ENCODE data around the gene RAD51AP2. TPM values are rescaled to one million over a fixed set of nuclear protein-coding genes. Genes with fewer than 3 reads are reported as not detected.
"Not testable (repeated sequence)": the region's sequence is repeated elsewhere in the genome, so short reads cannot be mapped to it uniquely, and the experiment has no call there.

The RAD51AP2 gene
- not detected in 2 replicates for total RNA-seq (2014; rRNA removed; shearing (Covaris generic))

DNA sequence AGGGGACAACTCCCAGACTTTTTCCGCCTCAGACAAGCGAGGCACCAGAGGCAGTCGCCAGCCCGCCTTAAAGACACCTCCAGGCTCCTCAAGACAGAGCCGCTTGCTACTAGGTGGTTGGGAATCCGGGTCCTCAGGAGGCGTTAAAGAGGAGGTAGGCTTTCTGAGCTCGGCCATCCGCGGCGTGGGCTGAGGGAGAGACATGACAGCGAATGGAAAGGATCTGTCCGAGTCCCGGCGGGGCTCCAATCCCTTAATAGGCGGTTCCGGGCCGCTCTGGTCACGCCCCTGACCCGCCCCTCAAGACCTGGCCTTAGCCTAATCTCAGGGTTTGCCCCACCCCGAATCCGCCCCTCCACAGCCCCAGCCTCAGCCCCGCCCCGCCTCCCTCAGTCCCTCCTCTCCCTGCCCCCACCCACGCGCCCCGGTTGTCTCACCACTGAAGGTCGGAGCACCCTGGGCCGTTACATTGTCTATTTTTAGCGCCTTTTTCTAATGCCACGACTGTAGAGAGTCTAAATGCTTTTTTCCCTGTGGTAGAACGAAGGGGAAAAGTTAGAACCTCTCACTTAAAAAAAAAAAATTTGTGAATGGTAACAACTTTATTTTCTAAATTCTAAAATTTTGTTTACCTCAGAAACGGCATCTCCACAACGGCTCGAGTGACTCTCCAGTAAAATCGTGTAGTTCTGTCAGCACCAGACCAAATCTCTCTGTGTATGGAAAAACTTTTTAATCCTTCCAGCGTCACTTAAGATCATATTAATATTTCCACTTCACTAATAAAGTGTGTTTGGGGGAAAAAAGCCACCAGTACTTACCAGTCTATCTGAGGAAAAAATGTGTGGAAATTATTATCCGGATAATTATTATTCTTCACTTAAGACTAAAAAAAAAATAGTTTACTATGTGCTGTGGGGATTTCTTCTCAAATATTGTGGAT lies at the start of gene RAD51AP2:
Gene RAD51AP2, minus strand, starts transcription at position 229 of the 943 bp plus-strand sequence. Its CDS starts 25 bp downstream, at position 204.
- in situ Hi-C loops (cut with HindIII; ENCODE audit: low sequenced_read_pairs) = no loop called here
- DNase-seq (ENCODE audit: low spot score) = peak; percentile 99

DNA sequence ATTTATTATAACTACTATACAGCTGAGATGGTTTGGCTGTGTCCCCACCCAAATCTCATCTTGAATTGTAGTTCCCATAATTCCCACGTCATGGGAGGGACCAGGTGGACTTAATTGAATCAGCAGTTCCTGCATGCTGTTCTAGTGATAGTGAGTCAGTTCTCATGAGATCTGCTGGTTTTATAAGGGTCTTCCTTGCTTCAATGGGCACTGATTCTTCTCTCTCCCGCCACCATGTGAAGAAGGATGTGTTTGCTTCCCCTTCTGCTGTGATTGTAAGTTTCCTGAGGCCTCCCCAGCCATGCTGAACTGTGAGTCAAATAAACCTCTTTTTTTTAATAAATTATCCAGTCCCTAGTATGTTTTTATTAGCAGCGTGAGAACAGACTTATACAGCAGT lies 47.5 kb upstream of the RAD51AP2 start:
- in situ Hi-C loops (cut with HindIII; ENCODE audit: low sequenced_read_pairs); DNase-seq (ENCODE audit: low spot score): not testable (repeated sequence)

DNA sequence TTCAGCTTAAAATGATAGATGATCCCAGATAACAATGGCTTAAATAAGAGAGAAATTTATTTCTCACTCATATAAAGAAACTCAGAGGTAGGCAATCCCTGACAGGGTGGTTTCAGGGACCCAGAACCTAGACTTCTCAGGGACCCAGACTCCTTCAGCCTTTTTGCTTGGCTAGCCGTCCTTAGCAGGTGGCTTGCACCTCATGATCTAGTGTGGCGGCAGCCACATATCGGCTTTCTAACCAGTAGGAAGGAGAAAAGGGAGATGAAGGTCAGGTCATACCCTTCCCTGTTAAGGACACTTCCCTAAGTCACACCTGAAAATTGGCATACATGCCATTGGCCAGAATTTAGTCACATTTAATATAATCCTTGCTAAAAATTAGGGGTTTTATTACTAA lies 40.6 kb upstream of the RAD51AP2 start:
- DNase-seq (ENCODE audit: low spot score) = no peak
- in situ Hi-C loops (cut with HindIII; ENCODE audit: low sequenced_read_pairs) = no loop called here

DNA sequence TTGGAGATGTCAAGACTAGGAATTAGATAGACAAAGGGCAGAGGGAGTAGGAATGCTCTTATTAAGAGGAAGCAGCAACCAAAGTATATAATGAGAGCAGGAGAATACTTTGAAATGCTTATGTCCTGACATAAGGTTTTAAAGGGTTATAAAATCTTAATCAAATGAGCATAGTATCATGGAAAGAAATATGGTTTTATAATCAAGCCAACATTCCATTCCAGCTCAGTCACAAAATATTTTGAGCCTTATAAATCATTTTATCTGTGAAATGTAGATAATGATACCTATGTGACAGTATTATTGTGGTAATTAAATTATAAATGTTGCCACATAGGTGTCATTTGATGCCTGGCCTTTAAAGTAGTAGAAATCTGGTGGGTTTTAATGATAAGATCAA lies 39.8 kb upstream of the RAD51AP2 start:
- in situ Hi-C loops (cut with HindIII; ENCODE audit: low sequenced_read_pairs) = no loop called here
- no peak for DNase-seq (ENCODE audit: low spot score)

DNA sequence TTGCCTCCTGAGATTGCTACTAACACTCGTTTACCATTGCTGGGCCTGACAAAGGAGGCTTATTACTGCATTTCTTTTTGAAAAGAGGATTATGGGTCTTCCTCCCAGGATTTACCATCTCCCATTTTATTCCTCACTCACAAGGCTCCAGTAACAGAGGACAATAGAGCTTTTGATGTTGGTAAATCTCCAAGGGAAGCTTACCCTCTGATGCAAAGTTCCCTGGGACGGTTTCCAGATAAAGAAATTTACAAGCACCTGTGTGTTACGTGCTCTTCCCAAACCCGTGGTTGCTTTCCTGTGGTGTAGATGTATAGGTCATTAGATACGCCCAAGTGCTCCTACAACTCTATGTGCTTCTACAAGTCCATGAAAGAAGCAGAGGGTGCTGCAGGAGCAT lies 39.4 kb upstream of the RAD51AP2 start:
- in situ Hi-C loops (cut with HindIII; ENCODE audit: low sequenced_read_pairs) = no loop called here
- no peak for DNase-seq (ENCODE audit: low spot score)

DNA sequence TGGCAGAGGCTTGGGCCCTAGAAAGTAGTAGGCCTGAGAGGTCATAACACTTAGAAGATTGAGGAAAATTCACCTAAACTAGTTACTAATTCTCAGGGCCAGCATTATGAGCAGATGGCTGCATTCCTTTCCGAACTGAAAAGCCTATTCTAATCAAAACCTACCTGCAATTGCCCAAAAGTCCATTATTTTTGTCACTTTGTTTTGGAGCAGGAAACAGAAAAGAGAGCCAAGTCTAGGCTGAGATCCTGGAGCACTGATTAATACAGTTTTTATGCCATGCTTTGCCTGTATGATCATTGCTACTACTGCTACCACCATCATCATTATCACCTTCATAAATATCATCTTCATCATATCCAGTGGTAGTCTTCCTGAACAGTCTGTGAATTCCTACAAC lies 36.9 kb upstream of the RAD51AP2 start:
- in situ Hi-C loops (cut with HindIII; ENCODE audit: low sequenced_read_pairs) = no loop called here
- DNase-seq (ENCODE audit: low spot score) = no peak

DNA sequence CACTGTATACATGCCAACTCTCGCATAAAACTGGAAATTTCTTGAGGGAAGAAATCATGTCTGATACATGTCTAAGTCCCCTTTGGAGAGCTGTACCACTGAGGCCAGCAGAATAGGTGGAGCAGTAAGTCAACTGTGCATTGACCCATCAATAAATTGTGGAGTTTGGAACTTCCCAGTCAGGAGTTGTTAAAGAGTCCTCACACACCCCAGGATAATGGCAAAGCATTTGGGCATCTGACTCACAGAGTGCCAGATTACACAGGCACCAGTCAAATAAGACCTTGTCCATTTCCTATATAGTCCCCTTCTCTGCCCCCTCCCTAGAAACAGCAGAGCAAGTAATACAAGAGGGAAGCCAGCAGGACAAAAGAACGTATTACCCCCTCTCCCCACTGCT lies 32.7 kb upstream of the RAD51AP2 start:
- in situ Hi-C loops (cut with HindIII; ENCODE audit: low sequenced_read_pairs) = no loop called here
- DNase-seq (ENCODE audit: low spot score) = no peak

DNA sequence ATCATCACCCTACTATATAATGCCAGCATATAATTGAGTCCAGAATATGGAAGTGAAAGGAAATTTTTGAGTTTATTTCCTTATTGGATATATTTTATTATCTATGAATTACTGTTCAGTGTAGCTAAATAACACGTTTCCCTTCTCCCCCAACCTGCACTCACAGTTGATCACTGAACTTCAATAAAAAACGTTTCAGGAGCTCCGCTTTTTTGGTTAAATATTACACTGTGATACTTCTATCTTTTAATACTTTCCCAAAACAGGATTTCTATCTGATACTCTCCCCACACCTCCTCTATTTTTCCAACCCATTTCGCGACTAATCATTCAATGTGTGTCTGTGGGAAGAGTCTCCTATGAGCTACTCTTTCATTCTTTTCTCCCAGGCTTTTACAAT lies 29.5 kb upstream of the RAD51AP2 start:
- no peak for DNase-seq (ENCODE audit: low spot score)
- in situ Hi-C loops (cut with HindIII; ENCODE audit: low sequenced_read_pairs) = no loop called here

DNA sequence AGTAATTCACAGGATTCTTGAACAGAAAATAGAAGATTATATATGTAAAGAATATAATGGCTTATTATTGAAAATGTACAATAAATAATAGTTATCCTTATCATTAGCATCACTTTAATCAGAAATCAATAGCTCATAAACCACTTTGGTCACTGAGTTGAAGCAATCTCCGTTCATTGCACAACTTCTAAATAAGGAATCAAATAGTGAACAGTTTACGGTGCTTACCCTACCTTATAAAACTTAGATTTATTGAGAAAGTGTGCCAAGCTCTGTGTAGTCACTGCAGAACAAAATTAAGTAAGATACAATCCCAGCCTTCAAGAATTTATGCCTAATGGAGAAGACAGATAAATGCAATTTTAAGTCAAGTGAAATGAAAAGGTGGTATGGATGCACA lies 29.0 kb upstream of the RAD51AP2 start:
- in situ Hi-C loops (cut with HindIII; ENCODE audit: low sequenced_read_pairs) = no loop called here
- no peak for DNase-seq (ENCODE audit: low spot score)

DNA sequence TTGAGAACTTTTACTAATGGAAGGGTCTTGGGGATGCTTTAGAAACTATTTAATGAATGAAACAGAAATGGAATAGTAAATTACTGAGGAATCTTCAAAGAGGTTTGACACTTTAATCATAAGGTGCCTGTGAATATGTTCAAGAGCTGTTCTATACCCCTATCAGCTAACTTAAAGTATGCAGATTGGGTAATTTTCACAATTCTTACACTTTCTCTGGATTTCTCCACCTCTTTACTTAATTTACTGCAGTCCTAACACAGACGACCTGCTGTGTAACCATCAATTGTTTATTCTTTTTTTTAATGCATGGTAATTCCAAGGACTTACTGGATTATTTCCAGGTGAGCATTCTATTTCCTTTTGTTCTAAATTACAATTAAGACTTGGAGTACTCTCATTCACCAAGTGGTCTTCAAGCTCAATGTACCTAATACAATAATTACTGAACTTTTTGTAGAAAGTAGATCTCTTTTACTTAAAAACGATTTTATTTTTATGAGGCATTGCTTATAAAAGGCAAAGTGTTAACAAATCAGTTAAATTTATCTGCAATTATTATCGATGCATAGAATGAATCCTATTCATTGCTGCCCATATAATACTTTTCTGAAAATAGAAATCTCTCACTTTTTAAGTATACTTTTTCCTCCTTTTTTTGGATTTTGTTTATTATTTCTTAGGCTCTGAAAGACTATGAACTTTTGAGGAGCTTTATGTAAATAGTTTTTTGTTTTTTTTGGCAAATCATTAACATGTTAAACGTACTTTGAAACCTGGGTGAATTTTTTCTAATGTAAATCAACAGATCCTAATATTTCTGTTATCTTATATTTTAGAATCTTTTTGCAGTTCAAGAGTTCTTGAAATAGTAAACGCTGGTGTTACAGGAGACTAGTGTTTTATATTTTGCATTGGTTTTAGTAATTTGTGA lies 27.7 kb upstream of the RAD51AP2 start:
- in situ Hi-C loops (cut with HindIII; ENCODE audit: low sequenced_read_pairs) = no loop called here

DNA sequence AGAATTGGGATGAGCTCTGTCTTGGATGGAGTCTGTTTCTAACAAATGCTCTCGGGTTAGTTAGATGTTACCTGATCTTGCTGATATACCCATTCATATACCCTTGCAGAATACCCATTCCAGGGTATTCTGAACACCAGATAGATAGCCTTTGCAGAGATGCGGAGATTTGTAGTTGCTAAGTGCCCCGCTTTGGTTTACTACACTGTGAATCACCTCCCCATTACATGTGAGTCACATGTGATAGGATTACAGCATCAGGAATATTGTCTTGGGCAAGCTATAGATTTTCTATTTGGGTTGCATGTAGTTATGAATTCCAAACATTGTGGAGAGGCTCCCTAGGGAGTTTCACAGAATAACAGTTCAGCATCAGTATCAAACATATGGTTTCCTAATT lies 26.0 kb upstream of the RAD51AP2 start:
- in situ Hi-C loops (cut with HindIII; ENCODE audit: low sequenced_read_pairs) = no loop called here
- DNase-seq (ENCODE audit: low spot score) = no peak

More for the DNA sequence above, 27.7 kb upstream of the RAD51AP2 start:
- no peak for DNase-seq (ENCODE audit: low spot score)

DNA sequence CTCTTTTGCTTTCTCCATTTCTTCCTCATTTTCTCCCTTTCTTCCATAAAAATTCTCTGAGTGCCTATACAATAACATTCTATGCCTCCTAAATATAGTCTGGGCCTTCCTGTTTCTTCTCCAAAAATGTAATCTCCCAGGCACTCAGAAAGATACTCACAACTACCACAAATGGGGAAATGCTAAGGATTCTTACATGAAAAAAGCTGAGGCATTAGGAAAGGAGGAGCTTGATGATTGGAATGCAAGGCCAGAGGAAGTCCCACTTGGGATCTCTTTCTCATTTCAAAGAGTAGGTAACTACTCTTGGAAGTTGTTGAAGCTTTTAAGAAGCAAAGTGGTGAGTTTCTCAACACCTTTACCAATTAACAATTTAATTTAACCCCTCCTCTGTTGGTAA lies 25.6 kb upstream of the RAD51AP2 start:
- DNase-seq (ENCODE audit: low spot score) = no peak
- in situ Hi-C loops (cut with HindIII; ENCODE audit: low sequenced_read_pairs) = no loop called here

DNA sequence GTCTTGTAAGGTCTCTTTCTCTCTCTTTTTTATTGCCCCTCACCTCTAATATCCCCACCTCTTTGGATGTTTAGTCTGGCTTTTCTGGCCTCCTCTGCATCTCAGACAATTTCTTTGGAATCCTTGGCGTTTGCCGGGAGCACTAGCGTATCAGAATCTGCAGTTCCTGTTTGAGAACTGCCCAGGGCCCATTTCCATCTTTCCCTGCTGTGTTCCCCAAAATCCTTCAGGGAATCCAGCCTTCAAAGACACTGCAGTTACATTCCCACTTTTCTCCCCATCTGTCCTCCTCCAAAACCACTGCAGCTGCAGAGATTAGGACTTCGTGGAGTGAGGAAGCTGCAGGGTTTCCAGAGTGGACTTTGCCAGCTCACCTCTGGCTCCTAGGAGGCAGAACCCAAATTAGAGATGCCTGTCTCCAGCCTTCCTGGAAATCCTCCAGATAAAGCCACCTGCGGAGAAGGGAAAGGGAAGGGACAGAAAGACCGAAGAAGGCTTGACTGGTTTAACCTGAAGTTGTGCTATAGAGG lies 25.0 kb upstream of the RAD51AP2 start:
- in situ Hi-C loops (cut with HindIII; ENCODE audit: low sequenced_read_pairs) = no loop called here
- peak; percentile 81 for DNase-seq (ENCODE audit: low spot score)

DNA sequence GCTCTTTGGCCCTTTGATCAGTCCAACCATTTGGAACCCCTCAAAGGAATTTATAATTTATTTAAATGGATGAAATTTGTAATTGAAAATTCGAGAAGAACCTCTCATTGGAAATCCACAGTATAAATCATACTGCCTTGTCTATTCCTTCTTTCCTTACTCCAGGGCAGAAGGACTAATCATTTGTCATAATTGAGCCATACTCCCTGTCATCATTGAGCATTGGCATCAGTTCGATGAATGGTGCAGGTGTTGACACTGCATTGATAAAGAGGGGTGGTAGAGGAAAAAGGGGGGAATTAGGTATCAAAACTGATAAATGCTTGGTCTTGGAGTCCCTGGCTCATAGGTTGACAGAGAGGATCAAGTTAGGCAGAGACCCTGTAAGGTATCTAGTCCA lies 24.2 kb upstream of the RAD51AP2 start:
- in situ Hi-C loops (cut with HindIII; ENCODE audit: low sequenced_read_pairs) = no loop called here
- DNase-seq (ENCODE audit: low spot score) = no peak

DNA sequence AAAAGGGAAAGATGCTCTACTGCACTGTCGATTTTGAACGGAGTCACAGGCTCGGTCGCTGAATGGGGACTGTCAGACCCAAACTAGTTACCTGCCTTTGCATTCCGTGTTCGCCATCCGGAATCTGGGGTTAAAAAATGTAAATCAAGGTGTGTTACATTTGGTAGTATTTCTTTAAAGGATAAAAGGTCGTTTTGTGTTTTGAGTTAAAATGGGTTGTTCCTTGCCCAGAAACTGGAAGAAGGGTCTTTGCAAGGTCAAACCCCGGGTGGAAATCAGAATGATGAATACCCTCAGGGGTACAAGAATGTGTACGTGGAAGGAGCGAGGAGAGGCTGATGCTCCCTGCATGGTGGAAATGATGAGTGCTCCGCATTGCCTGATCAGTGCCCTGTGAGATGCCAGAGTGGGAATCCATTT lies 23.3 kb upstream of the RAD51AP2 start:
- DNase-seq (ENCODE audit: low spot score) = peak; percentile 63
- in situ Hi-C loops (cut with HindIII; ENCODE audit: low sequenced_read_pairs) = no loop called here

DNA sequence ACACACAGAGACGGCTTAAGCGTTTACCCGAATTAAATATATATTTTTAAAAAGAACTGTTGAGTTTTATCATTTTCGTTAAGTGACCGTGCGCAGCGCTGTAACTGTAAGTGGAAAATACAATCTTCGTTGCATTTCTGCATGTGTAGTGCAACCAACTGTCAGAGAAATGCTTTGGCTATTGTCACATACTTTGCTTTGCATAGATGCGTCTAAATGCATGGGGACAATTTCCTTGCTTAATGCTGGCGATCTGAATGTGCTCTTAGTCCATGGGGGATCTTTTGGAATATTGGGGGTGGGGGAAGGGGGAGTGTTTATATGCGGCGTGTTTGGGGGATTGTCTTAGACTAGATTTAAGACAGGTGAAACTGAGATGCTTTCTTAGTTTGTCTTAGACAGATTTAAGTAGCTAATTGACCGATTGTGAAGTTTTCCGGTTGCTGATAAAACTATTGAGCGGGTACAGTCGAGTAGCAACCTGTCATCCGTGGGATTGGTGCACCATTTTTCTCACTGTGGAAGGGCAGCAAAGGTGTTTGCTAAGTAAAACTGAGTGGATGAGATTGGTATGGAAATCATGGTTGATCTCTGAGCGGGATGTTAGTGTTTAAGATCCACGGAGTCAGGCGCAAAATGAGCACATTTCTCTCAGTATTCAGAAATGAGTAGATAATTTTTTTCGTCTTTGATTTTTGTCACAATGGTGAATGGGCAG lies 22.7 kb upstream of the RAD51AP2 start:
- DNase-seq (ENCODE audit: low spot score) = peak; percentile 75
- in situ Hi-C loops (cut with HindIII; ENCODE audit: low sequenced_read_pairs) = no loop called here

DNA sequence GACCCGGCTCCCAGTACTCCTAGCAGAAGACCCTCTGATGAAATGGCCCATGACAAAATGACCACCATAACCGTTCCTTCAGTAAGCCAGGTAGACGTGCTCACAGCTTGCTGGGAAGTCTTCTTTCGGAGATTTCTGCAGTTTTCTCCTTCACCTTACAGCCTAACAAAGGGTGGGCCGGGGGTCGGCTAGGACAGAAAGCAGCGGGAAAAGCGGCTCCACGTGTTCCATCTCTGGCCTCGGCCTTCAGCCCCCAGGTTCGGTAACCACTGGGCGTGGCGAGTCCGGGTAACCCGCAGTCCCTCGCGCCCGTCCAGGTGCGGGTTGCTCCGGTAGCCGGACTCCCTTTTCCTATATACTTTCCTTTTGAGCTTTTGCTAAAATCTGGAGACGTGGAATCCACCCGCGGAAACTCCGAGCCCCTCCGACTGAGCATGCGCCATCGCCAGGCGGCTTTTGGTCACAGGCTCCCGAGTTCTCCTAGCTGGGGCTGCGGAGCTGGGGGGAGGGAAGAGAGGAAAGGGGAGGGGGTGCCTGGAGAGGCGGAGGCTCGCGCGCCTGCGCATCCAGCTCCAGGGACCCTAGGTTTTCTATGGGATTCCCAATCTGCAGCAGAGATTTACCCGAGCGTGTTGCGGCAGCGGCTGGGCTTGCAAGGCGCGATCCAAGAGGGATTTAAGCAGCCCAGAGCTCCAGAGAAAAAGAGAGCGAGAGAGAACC lies 22.0 kb upstream of the RAD51AP2 start, which contains the start of gene VSNL1:
Gene VSNL1, plus strand, starts transcription at position 604 of the 720 bp plus-strand sequence. CDS start 51,379 bp downstream, outside the sequence.
- DNase-seq (ENCODE audit: low spot score) = peak; percentile 97
- in situ Hi-C loops (cut with HindIII; ENCODE audit: low sequenced_read_pairs) = no loop called here

DNA sequence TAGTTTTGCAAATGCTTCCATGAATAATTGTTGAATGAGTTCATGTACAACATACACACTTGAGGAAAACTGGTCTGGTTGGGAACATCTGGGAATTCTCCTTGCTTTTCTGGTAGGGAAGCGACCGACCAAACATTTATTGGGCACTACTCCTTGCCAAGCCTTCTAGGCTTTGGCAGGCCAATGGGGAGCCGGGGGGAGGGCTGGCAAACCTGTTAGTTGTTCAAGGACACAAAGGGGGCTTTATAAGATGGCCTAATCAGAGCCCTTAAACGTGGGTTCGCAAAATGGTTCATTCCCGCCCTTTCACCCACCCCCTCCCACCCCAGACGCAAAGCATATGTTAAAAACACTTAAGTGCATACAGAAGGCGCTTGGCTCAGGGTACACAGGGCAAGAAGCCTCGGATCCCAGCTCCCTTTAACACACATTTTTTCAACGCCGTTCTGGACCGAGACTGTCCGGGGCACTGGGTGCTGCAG lies 21.4 kb upstream of the RAD51AP2 start:
- peak; percentile 54 for DNase-seq (ENCODE audit: low spot score)
- in situ Hi-C loops (cut with HindIII; ENCODE audit: low sequenced_read_pairs) = no loop called here
